HG03571 (cell line): Measurements from ENCODE around the gene ARSA.
A peak's percentile ranks its signal among the peaks of the same experiment; 100 is the strongest.
"Not testable (repeated sequence)": the region's sequence is repeated elsewhere in the genome, so short reads cannot be mapped to it uniquely, and the experiment has no call there.

Experiments
- ATAC-seq: cut with Tn5 transposase; IDR thresholded peaks from one replicate; pipeline ENCODE4 v1.9.1; 2021; ENCODE audit not compliant: unreplicated experiment

The ARSA gene

GRCh38 chr22:50656122-50657070, 28.4 kb upstream of the ARSA start:
- ATAC-seq: no peak

- not testable (repeated sequence) for ATAC-seq
Observed at GRCh38 chr22:50654664-50655063, 26.7 kb upstream of the ARSA start.

- ATAC-seq: no peak
Observed at GRCh38 chr22:50653256-50653655, 25.3 kb upstream of the ARSA start.

- ATAC-seq: not testable (repeated sequence)
Observed at GRCh38 chr22:50643821-50644101, 15.8 kb upstream of the ARSA start.

GRCh38 chr22:50643021-50643820, 15.3 kb upstream of the ARSA start:
- not testable (repeated sequence) for ATAC-seq

GRCh38 chr22:50641696-50642607, 14.0 kb upstream of the ARSA start:
- ATAC-seq: no peak

- ATAC-seq: no peak
Observed at GRCh38 chr22:50640857-50641647, 13.1 kb upstream of the ARSA start.

- ATAC-seq: not testable (repeated sequence)
Observed at GRCh38 chr22:50640296-50640695, 12.3 kb upstream of the ARSA start.

GRCh38 chr22:50635591-50635990, 7.6 kb upstream of the ARSA start:
- ATAC-seq: no peak

GRCh38 chr22:50633771-50634170, 5.8 kb upstream of the ARSA start:
- no peak for ATAC-seq

- no peak for ATAC-seq
Observed at GRCh38 chr22:50633086-50633485, 5.1 kb upstream of the ARSA start.

GRCh38 chr22:50630376-50630775, 2.4 kb upstream of the ARSA start:
- ATAC-seq: no peak

- peak; percentile 8 for ATAC-seq
Observed at GRCh38 chr22:50628543-50629134, 687 bp upstream of the ARSA start.

GRCh38 chr22:50626850-50627641, 906 bp downstream of the ARSA start:
- ATAC-seq: no peak

GRCh38 chr22:50626314-50626849, 1.6 kb downstream of the ARSA start:
- no peak for ATAC-seq

- ATAC-seq: no peak
Observed at GRCh38 chr22:50625568-50626313, 2.2 kb downstream of the ARSA start.

- no peak for ATAC-seq
Observed at GRCh38 chr22:50625131-50625567, 2.8 kb downstream of the ARSA start.
